ENCODE data around the gene PLEKHN1. TPM values are rescaled to one million over a fixed set of nuclear protein-coding genes. Genes with fewer than 3 reads are reported as not detected.

Gene PLEKHN1
- total and polyA plus RNA-seq, 8 donors = 0.16 to 2.8 (median 0.47) TPM

DNA sequence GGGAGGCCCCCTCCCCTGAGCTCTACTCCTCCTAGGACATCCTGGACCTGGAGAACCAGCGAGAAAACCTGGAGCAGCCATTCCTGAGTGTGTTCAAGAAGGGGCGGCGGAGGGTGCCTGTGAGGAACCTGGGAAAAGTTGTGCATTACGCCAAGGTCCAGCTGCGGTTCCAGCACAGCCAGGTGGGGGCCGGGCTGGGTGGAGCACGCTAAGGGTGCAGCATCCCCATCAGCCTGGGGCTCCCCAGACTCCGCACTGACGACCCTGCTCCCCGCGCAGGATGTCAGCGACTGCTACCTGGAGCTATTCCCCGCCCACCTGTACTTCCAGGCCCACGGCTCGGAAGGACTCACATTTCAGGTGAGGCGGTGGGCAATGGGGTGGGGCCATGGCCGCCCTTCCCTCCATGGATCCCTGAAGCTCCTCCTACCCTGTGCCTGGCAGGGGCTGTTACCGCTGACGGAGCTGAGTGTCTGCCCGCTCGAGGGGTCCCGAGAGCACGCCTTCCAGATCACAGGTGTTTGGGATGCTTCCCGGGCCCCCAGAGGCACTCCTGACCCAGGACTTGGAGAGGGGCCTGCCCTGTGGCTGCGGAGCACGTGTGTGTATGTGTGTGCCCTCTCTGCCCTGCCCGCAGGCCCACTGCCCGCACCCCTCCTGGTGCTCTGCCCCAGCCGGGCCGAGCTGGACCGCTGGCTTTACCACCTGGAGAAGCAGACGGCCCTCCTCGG lies 4.1 kb downstream of the PLEKHN1 start:
- Histone ChIP-seq H3K36me3 (no peaks in the 10 kb centered on the region), H3K4me3 (no peak overlapping the region), H3K27me3 (peaks cover 0 to 17% (median 3%) of the 10 kb centered on the region in 4 donors), H3K27ac (no peak overlapping the region), H3K9me3 (no peaks in the 10 kb centered on the region), H3K4me1 (peaks cover 0 to 9% (median 0%) of the 10 kb centered on the region in 3 donors)
- intact Hi-C loops (cut with DNase I) = loop anchor here in 1 of 3 donors (5.0 kb wide), 1 partner anchor 68 kb away; no protein-coding TSS in a partner anchor
- 15 to 19% methylated on average over 28 to 33 of the region's 33 CpGs for WGBS, 2 donors
- TF ChIP-seq, protein P1, sequence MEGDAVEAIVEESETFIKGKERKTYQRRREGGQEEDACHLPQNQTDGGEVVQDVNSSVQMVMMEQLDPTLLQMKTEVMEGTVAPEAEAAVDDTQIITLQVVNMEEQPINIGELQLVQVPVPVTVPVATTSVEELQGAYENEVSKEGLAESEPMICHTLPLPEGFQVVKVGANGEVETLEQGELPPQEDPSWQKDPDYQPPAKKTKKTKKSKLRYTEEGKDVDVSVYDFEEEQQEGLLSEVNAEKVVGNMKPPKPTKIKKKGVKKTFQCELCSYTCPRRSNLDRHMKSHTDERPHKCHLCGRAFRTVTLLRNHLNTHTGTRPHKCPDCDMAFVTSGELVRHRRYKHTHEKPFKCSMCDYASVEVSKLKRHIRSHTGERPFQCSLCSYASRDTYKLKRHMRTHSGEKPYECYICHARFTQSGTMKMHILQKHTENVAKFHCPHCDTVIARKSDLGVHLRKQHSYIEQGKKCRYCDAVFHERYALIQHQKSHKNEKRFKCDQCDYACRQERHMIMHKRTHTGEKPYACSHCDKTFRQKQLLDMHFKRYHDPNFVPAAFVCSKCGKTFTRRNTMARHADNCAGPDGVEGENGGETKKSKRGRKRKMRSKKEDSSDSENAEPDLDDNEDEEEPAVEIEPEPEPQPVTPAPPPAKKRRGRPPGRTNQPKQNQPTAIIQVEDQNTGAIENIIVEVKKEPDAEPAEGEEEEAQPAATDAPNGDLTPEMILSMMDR (IDR thresholded peaks at IDR 0.05) = no peak
- DNase-seq (peak in 1 of 6 donors; percentile 66), FAIRE-seq (no peak), ATAC-seq (no peak)

- TF ChIP-seq, protein P1 (IDR thresholded peaks at IDR 0.05) = no peak
- peaks cover 0 to 5% (median 0%) of the 10 kb centered on the region in 3 donors for H3K4me1 ChIP-seq
- FAIRE-seq (no peak), DNase-seq (peak in 1 of 6 donors; percentile 74), ATAC-seq (no peak)
- WGBS, 2 donors = 17% methylated on average over 38 to 42 of the region's 42 CpGs
- H3K9me3 ChIP-seq = no peaks in the 10 kb centered on the region
- no peaks in the 10 kb centered on the region for H3K36me3 ChIP-seq
- H3K4me3 ChIP-seq = no peak overlapping the region
- intact Hi-C loops (cut with DNase I) = loop anchor here in 1 of 3 donors (5.0 kb wide), 1 partner anchor 69 kb away; no protein-coding TSS in a partner anchor
- H3K27ac ChIP-seq = no peak overlapping the region
- peaks cover 0 to 17% (median 3%) of the 10 kb centered on the region in 4 donors for H3K27me3 ChIP-seq
These were observed 4.9 kb downstream of the PLEKHN1 start for GRCh38 chr1:970973-971730.

GRCh38 chr1:971751-972506 lies 5.6 kb downstream of the PLEKHN1 start:
- no peaks in the 10 kb centered on the region for H3K9me3 ChIP-seq
- no peak for FAIRE-seq
- no peak overlapping the region for H3K4me3 ChIP-seq
- DNase-seq = peak in 1 of 6 donors; percentile 70
- no peak overlapping the region for H3K27ac ChIP-seq
- intact Hi-C loops (cut with DNase I) = loop anchor here in 1 of 3 donors (5.0 kb wide), 1 partner anchor 70 kb away; no protein-coding TSS in a partner anchor
- H3K36me3 ChIP-seq = no peaks in the 10 kb centered on the region
- no peak for ATAC-seq
- 57 to 69% methylated on average over 33 to 34 of the region's 34 CpGs for WGBS, 2 donors
- H3K4me1 ChIP-seq = peaks cover 0 to 5% (median 0%) of the 10 kb centered on the region in 3 donors
- TF ChIP-seq, protein P1 (IDR thresholded peaks at IDR 0.05) = no peak
- H3K27me3 ChIP-seq = peaks cover 0 to 17% (median 3%) of the 10 kb centered on the region in 4 donors

GRCh38 chr1:972726-973458 lies 6.6 kb downstream of the PLEKHN1 start:
- no peak overlapping the region for H3K27ac ChIP-seq
- H3K36me3 ChIP-seq = no peaks in the 10 kb centered on the region
- H3K4me3 ChIP-seq = no peak overlapping the region
- no peaks in the 10 kb centered on the region for H3K9me3 ChIP-seq
- WGBS, 2 donors = 73 to 82% methylated on average over 27 to 28 of the region's 28 CpGs
- peaks cover 0 to 17% (median 3%) of the 10 kb centered on the region in 4 donors for H3K27me3 ChIP-seq
- peak in 1 of 6 donors; percentile 66 for DNase-seq
- no peak for ATAC-seq
- intact Hi-C loops (cut with DNase I) = loop anchor here in 1 of 3 donors (5.0 kb wide), 1 partner anchor 71 kb away; no protein-coding TSS in a partner anchor
- TF ChIP-seq, protein P1 (IDR thresholded peaks at IDR 0.05) = no peak
- FAIRE-seq = no peak
- no peaks in the 10 kb centered on the region for H3K4me1 ChIP-seq
